Midbrain (tissue), 1 donor: ENCODE data around the gene LOXL1.

ENCODE experiments used
- DNase-seq: peaks from one replicate; lab custom pipeline; 2025; lab: John Stamatoyannopoulos, UW

LOXL1 gene

GRCh38 chr15:73981761-73982221 is 55.5 kb downstream of the LOXL1 start:
- no peak for DNase-seq

GRCh38 chr15:73982222-73982962 is 56.1 kb downstream of the LOXL1 start:
- DNase-seq, result peak; percentile 65

DNA sequence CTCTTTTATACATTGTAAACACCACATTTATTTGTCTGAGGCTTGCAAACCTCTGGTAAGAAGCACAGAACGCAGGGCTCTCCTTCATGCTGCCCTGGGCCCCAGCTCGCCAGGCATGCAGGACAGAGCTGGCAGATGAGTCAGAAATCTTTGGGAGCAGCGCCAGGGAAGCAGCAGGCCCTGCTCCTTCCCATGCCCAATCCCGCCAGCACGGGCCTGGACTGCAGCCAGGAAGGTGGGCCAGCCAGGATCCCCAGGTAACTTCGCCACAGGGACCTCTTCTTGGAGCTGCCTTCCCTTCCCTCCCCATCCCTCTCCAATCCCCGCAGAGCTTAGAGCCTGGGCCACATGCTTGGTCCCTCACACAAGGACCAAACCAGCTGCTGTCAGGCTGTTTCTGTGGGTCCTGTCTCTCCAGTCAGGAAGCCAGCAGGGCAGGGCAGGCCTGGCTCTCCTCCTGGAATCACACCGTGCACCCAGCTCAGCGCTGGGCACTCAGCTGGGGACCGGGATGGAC is 57.0 kb downstream of the LOXL1 start:
- no peak for DNase-seq

DNA sequence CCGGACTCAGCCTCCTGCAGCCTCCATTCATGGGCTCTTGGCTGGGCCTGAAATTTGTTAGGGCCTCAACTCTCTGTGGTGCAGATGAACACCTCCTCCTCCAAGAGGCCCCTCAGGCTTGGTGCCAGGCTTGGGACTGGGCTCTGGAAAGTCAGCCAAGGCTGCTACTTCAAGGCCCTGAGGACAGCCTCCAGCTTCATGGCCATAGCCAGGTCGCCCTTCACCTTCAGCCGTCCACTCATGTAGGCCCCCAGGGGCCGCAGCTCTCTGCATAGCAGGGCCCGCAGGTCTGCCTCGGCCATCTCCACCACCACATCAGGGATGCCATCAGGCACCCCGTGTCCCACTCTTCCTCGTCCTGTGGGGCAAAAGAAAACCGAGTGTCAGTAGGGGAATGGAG is 57.5 kb downstream of the LOXL1 start:
- DNase-seq, result no peak

DNA sequence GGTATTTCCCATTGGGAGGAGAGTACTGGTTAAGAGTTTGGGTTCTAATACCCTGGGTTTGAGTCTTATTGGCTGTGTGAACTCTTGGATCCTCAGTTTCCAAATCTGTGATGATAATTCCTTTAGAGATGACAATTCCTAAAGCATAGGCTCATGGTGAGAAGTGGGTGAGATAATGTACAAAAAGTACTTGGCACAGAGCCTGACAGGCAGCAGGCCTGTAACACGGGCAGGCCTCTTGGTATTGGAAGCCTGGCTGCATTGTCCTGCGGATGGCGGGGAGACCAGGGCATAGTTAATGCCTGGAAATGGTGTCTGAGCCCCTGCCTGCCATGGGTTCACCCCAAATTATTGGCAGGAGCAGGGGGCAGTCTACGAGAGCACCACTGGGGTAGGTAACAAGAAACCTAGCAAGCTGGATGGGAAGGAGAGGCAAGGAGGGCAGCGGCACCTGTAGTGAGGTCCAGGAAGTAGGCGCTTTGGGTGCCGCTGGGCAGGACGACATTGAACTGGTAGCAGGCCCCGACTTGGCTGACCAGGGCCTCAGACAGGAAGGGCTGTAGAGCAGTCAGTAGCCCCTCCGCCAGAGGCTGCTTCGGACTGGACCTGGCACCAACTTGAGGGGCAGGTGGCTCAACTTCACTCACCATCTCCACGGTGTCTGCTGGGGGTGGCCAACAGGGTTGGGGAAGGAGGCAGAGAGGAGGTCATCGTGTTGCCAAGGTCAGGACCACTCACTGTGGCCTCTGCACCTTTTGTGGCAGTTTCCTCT is 58.1 kb downstream of the LOXL1 start:
- DNase-seq, result no peak

DNA sequence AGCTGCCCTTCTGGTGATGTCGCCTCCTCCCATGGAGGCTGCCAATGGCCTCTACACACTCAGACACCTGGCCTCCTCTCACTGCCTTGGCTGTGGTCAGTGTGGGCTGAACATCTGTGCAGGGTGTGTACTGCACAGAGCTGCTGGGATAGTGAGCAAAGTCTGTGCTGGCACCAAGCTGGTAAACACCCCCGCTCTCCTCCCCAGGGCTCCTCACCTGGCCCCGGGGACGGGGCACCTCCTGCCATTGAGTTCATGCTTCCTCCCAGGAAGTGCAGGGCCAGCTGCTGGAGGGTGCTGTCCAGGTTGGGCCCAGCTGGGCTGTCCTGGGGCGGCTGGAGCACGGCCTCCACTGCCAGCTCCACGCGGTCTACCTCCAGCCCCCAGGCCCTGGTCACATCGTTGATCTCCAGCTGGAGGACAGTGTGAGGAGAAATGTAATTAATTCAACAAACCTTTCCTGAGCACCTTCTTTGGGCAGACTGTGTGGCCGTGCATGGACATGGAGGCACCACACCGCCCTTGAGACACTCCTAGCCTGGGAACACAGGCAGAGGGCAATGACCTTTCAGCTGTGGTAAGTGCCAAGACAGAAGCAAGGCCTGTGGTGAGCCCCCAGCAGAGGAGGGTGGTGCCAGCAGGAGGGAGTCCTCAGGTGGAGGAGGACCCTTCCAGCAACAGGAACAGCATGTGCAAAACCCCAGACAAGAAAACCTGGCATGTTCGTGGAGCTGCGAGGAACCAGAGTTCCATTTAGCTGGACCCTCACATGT is 59.0 kb downstream of the LOXL1 start:
- no peak for DNase-seq

DNA sequence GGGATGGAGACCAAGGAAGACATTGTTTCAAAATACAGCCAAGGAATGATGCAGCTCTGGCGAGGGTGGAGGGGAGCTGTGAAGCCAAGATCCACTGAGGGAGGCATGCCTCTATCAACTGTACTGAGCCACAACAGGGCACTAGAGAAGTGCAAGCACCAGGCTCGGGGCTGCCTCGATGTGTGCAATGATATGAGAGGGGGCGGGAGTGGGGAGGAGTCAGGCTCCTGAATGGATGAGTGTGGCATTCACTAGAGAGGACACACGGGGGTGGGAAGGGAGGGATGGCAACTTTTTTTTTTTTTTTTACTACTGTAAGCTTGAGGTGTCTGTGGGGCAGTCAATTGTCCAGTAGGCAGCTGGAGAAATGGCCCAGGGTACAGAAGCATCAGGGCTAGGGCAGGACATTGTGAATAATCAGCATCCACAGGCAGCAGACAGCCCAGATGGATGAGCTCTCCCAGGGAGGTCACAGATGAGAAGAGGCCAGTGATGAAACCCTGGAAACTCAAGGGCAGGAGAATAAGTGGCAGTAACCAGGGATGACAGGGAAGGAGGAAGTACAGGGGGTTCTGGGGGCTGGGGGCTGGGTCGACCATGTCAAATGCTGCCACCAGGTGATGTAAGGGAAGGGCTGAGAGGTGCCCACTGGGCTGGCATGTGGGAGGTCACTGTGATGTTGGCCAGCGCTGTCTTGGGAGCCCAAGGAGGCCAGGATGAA is 60.0 kb downstream of the LOXL1 start:
- DNase-seq, result no peak

DNA sequence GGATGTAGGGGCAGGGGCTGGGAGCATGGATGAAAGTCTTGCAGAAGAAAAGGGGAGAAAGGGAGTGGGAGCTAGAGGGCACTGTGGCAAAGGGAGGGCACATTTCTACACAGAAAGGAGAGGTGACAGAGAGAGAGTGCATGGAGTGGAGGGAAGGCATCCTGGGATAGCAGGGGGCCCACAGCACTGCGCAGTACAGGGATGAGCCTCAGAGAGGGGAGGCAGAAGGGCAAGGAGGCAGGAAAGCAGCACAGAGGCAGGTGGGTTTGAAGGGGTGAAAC is 60.5 kb downstream of the LOXL1 start:
- no peak for DNase-seq

DNA sequence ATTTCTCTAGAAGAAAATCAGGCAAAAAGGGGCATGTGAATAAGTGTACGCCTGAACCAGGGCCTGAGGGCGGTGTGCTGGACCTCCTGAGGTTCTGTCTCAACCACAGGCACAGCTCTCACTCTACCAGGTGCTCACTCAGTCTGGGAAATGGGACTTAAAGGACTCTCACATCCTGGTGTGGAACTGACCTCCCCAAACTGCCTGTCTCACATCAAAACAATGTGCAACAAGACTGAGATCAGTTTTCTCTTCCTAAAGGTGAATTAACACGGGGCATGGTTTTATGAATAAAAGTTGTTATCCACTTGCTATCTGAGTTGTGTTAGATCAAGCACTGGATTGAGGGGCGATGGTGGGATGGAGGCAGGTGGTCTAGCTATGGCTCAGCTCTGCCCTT is 61.0 kb downstream of the LOXL1 start:
- DNase-seq, result no peak

DNA sequence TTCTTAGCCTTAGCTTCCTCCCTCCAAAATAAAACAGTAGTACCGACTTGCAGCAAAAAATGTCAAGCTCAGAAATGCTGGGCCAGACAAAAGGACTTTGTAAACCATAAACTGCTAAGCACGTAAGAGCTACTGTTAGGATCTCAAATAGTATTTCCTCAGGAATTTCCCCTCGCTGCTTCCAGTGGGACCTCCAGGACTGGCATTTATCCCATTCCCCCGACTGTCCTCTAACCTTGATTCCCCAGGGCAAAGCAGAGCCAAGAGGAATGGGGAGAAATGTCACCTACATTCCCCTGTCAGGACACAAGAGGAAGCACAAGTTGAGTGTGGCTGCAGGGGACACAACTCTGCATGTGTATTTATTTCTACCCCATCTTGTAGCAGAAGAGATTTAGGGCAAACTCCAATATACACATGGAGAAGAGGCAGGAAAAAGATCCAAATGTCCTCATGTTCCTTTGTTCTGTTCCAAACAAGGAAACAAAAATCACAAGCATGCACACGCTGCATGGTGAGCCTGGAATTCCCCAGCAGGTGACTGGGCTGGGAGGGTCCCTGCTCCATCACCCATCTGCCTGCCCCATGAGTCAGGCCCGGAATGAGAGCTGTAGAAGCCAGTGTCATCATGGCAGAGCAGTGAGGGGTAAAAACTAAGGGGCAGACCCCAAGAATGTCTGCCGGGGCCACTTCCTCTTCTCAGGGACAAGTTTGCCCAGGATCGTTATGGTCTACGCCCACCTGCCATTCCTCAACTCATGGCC is 61.6 kb downstream of the LOXL1 start:
- DNase-seq, result no peak

GRCh38 chr15:73988445-73988969 is 62.2 kb downstream of the LOXL1 start:
- no peak for DNase-seq

DNA sequence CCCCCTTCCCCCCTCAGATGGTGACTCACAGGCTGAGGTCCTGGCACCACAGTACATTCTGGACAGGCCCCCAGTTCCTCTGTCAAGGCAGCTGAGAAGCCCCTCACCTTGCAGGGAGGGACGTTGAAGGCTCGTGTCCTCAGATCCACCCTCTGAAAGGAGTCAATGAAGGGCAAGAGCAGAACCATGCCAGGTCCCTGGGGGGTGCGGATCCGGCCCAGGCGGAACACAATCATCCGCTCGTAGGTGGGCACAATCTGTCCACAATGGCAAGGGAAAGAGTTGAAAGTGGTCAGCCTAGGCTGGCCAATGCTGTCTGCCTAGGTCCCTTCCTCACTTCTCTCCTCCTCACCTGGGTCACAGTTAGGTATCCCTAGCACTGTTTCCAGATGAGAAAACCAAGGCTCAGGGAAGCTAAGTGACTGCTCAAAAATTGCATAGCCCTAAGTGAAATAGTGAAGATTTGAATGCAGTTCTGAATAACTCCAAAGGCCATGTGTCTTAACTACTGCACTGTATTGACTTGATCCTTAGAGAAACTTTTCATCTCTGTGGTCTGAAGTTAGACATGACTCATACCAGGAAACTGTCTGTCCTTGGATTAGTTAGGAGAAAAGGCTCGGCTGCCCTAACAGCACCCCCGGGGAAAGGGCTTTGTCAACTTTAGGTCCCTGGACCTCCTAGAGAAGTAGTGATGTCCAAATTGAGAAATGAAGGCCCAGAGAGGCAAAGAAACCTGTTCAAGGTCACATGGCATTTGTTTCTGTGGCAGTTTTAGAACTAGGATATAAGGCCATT is 62.9 kb downstream of the LOXL1 start:
- no peak for DNase-seq

DNA sequence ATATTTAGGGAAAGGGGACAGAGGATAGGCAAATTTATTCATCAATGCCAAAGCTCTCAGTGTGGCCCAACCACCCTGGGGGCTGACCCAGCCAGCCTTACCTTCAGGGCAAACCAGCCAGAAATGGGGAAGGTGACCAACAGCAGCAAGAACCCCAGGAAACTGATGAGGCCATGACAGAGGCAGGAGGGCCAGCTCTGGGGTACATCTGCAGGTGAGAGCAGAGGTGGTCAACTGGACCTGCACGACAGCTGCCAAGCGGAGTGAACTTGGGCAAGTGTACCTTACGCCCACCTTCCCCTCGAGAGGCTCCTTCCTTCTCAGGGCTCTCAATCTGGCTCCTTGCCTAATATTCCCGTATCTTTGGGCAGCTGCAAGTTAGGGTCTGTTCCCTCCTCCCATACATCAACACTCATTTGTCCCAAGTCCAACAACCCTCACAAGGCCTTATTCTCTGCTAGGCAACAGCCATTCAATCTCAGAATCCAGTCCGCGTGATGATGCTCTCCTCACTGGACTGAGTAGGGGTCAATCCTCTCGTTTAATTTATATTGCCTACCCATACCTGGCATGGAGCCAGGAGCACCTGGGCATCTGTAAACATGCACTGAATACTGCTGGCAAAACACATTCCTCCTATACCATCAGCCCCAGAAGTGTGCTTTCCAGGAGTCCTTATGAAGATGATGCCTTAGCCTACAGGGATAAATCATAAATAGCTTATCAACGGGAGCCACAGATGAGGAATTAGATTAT is 64.2 kb downstream of the LOXL1 start:
- no peak for DNase-seq

DNA sequence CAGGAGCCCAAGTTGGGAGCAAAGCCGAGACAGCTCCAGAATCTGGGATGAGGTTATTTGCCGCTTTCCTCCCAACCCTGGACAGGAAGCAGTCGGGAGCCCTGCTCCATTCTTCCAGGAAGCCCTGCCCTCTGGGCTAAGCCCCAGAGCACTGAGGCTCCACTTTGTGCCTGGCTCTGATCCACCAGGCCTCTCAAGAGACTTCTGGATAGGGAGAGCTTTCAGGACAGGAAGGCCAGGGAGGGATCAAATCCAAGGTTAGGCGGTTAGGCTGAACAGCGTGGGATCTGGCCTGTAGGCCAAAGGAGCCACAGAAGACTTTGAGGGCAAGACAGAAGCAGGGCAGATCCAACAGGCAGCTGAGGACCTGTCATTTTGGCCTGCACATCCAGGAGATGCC is 65.0 kb downstream of the LOXL1 start:
- DNase-seq, result peak; percentile 31

- DNase-seq, result peak; percentile 88
Measured at GRCh38 chr15:73991726-73992593, 65.7 kb downstream of the LOXL1 start, which contains the start of gene STOML1. STOML1 (minus strand) TSS chr15:73992295; CDS start chr15:73992223, 72 bp downstream.

DNA sequence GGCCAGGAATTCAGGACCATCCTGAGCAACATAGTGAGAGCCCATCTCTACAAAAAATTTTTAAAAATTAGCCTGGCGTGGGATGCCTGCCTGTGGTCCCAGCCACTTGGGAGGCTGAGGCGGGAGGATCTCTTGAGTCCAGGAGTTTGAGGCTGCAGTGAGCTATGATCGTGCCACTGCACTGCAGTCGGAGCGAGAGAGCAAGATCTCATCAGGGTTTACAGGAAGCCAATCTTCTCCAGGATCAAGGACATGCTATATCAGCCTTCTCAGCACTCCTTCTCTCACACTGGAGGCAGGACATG is 66.3 kb downstream of the LOXL1 start:
- no peak for DNase-seq

DNA sequence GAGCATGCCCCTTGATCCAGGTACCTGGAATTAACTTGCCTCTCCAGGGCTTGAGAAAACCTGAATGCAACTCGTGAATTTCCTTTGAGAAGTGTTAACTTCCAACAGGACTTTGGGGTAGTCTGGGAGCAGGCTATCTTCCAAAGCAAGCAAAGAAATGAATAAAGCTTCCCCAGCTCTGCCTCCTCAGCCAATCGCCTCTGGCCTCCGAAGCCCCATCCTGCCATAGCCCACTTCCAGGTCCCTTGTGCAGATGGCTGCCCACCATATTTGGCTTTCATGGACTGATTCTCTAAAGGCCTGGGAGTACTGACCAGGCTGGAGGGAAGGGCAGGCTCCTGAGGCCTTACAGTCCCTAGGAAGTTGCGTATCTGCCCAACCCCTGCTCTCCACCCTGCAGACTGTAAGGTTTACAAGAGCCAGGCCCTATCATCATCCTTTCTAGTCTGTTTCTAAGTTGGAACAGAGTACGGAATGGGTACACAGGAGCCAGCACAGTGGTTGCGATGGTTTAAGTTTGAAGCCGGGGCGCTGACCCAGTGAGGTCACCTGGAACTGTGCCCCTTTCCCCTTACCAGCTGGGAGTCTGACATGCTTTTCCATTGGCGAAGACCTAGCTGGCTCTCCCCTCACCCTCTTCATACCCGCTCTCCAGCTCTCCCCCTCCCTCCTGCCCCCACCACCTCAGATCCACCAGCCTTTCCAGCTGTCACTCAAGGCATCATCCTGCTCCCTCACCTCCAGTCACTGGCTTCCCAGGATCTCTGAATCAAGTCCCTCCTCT is 67.1 kb downstream of the LOXL1 start:
- DNase-seq, result no peak

DNA sequence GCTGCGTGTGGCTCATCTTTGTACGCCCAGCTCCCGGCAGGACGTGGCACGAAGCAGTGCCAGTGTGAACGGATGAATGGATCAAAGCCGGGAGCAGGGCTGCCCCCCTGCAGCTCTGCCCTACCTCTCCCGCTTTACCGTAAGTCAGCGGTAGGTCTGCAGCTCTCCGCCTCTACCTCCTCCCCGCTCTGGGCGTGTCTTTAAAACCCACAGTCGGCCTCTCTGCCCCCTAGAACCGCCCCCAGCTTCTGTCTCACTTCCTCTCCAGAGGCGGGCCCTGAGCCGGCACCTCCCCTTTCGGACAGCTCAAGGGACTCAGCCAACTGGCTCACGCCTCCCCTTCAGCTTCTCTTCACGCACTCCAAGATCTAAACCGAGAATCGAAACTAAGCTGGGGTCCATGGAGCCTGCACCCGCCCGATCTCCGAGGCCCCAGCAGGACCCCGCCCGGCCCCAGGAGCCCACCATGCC is 68.2 kb downstream of the LOXL1 start, which contains the start of gene PML:
Gene PML, plus strand, starts transcription at position 304 of the 471 bp plus-strand sequence. Its CDS starts 97 bp downstream, at position 401.
- DNase-seq, result peak; percentile 96
